BE2C (cell line): Measurements from ENCODE around the gene TALDO1.
A peak's percentile ranks its signal among the peaks of the same experiment; 100 is the strongest.

ENCODE experiments used
- DNase-seq: peaks from one replicate; pipeline ENCODE4 v3.0.0-alpha.2; 2020
- H3K27me3 ChIP-seq: fragments of 250-450 bp; sonication (Bioruptor Pico); 2 replicates; pipeline ENCODE4 v1.5.1; 2020; ENCODE audit warnings: mild to moderate bottlenecking
- H3K36me3 ChIP-seq: fragments of 250-450 bp; sonication (Bioruptor Pico); 2 replicates; pipeline ENCODE4 v1.5.1; 2020; ENCODE audit warnings: mild to moderate bottlenecking
- H3K4me1 ChIP-seq: fragments of 250-450 bp; sonication (Bioruptor Pico); 2 replicates; pipeline ENCODE4 v1.5.1; 2020
- H3K4me3 ChIP-seq: 2 replicates; pipeline ENCODE4 v1.5.1; 2011; ENCODE audit warnings: low read depth, low read length
- H3K9me3 ChIP-seq: fragments of 250-450 bp; sonication (Bioruptor Pico); 2 replicates; pipeline ENCODE4 v1.5.1; 2020
- TF ChIP-seq, protein P1 (sequence below): IDR thresholded peaks from 2 replicates; pipeline ENCODE4 v1.5.1; 2012; ENCODE audit warnings: mild to moderate bottlenecking, low read depth, low read length

Gene TALDO1

GRCh38 chr11:786235-787083 is 39.2 kb downstream of the TALDO1 start:
- TF ChIP-seq, protein P1, sequence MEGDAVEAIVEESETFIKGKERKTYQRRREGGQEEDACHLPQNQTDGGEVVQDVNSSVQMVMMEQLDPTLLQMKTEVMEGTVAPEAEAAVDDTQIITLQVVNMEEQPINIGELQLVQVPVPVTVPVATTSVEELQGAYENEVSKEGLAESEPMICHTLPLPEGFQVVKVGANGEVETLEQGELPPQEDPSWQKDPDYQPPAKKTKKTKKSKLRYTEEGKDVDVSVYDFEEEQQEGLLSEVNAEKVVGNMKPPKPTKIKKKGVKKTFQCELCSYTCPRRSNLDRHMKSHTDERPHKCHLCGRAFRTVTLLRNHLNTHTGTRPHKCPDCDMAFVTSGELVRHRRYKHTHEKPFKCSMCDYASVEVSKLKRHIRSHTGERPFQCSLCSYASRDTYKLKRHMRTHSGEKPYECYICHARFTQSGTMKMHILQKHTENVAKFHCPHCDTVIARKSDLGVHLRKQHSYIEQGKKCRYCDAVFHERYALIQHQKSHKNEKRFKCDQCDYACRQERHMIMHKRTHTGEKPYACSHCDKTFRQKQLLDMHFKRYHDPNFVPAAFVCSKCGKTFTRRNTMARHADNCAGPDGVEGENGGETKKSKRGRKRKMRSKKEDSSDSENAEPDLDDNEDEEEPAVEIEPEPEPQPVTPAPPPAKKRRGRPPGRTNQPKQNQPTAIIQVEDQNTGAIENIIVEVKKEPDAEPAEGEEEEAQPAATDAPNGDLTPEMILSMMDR, result no peak
- DNase-seq, result no peak

GRCh38 chr11:787084-787675 is 39.9 kb downstream of the TALDO1 start:
- H3K36me3 ChIP-seq, result no peaks in the 10 kb centered on the region
- no peaks in the 10 kb centered on the region for H3K27me3 ChIP-seq
- DNase-seq, result no peak
- no peaks in the 10 kb centered on the region; the same call in 1 of the 2 replicates for H3K4me1 ChIP-seq
- no peaks in the 10 kb centered on the region for H3K9me3 ChIP-seq
- H3K4me3 ChIP-seq, result no peak overlapping the region
- TF ChIP-seq, protein P1, result no peak

More at GRCh38 chr11:786235-787083, 39.2 kb downstream of the TALDO1 start:
- no peaks in the 10 kb centered on the region for H3K36me3 ChIP-seq
- no peak overlapping the region for H3K4me3 ChIP-seq
- H3K27me3 ChIP-seq, result no peaks in the 10 kb centered on the region
- no peaks in the 10 kb centered on the region for H3K9me3 ChIP-seq
- H3K4me1 ChIP-seq, result no peaks in the 10 kb centered on the region; the same call in 1 of the 2 replicates

DNA sequence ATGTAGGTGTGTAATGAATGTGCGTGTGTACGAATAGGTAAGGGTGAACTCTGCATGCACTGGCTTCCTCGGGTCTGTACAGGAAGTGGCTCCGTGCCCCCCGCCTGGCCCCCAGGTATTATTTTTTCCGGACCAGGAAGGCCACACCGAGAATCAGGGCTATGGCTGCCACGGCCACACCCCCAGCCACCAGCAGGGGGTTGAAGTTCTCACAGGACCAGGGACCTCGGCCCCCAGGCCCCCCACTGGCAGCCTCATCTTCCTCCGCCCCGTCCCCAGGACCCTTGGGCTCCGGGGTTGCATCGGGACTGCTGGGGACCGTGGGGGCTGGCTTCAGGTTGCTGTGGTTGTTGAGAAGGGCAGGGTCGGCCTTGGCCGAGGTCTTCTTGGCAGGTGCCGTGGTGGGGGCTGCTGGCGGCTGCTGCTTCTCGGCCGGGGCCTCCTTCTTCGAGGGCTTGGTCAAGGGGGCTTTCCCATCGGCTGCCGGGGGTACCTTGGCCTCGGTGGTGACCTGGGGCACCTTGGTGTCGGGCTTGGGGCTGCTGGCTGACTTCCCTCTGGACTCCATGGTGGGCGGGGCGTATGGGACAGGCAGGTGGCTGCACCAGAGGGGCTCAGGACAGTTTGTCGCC is 40.9 kb downstream of the TALDO1 start:
- H3K9me3 ChIP-seq, result no peaks in the 10 kb centered on the region
- no peaks in the 10 kb centered on the region; the same call in 1 of the 2 replicates for H3K4me1 ChIP-seq
- TF ChIP-seq, protein P1, result no peak
- H3K36me3 ChIP-seq, result no peaks in the 10 kb centered on the region
- no peaks in the 10 kb centered on the region for H3K27me3 ChIP-seq
- DNase-seq, result no peak
- no peak overlapping the region for H3K4me3 ChIP-seq

DNA sequence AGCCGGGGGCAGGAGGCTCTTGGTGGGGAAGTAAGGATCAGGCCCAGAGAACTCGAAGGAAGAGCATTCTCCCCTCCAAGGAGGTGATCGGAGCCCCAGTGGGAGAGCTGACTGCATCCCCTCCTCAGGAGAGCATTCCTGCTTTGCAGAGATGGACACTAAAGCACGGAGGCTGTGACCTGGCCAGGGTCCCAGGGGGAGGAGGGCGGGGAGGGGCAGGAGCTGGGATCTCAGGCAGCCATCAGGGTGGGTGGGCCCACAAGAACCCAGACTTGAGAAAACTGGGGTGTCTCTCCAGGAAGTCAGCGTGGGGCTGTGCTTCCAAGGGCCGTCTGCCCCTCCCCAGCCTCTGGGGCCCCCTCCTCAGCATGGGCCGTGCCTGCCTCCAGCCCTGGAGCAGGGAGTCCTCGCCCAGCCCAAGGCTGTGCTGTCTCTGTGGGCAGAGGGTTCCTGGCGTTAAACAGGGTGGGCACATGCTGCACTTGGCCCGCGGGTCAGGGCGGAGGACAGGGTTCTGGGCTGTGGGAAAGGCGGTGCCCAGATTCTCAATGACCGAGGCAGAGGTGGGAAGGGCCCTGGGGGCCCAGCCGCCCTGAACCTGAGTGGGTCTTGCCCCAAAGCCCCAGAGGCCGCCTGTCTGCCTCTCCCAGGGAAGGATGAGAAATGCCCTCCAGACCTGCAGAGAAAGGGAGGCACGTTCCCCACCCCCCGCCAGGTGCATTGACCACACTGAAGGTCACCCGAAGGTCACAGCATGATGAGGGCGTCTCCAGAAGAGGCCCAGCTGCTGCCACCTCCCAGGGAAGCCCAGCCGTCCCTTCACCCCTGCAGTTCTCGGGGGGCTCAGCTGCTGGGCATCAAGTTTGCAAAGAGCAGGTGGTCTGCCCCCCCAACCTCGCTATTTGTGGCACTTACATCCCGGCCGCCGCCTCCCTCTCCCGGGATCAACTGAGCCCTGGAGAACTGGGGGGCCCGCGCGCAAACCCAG is 42.0 kb downstream of the TALDO1 start:
- H3K4me3 ChIP-seq, result peak overlapping the region; percentile 58
- no peaks in the 10 kb centered on the region for H3K4me1 ChIP-seq
- no peaks in the 10 kb centered on the region for H3K9me3 ChIP-seq
- no peak for DNase-seq
- TF ChIP-seq, protein P1, result no peak
- H3K36me3 ChIP-seq, result peaks cover 2% of the 10 kb centered on the region; the same call in 1 of the 2 replicates
- H3K27me3 ChIP-seq, result no peaks in the 10 kb centered on the region

GRCh38 chr11:789943-790342 is 42.7 kb downstream of the TALDO1 start, which contains the start of gene CEND1:
TSS of gene CEND1 (minus strand) at chr11:790090. CDS start at chr11:788576, 1,514 bp downstream.
- Histone ChIP-seq H3K9me3 (no peaks in the 10 kb centered on the region), H3K4me3 (peak within 1 kb of the TSS; percentile 58), H3K27me3 (no peaks in the 10 kb centered on the region), H3K4me1 (no peaks in the 10 kb centered on the region), H3K36me3 (peaks cover 7% of the 10 kb centered on the region; the same call in 1 of the 2 replicates)
- TF ChIP-seq, protein P1, result no peak
- DNase-seq, result peak; percentile 67
